GM20431 (cell line): ENCODE measurements around the gene ANAPC16.
"Not testable (repeated sequence)": the region's sequence is repeated elsewhere in the genome, so short reads cannot be mapped to it uniquely, and the experiment has no call there.

Source experiments
- in situ Hi-C: fragments of 300-500 bp; cut with MseI, MboI; formaldehyde crosslinking; loops from one replicate; pipeline ENCODE4 v1.15.0; 2020; ENCODE audit warnings: low sequenced_read_pairs; ENCODE audit not compliant: unreplicated experiment

Gene ANAPC16

DNA sequence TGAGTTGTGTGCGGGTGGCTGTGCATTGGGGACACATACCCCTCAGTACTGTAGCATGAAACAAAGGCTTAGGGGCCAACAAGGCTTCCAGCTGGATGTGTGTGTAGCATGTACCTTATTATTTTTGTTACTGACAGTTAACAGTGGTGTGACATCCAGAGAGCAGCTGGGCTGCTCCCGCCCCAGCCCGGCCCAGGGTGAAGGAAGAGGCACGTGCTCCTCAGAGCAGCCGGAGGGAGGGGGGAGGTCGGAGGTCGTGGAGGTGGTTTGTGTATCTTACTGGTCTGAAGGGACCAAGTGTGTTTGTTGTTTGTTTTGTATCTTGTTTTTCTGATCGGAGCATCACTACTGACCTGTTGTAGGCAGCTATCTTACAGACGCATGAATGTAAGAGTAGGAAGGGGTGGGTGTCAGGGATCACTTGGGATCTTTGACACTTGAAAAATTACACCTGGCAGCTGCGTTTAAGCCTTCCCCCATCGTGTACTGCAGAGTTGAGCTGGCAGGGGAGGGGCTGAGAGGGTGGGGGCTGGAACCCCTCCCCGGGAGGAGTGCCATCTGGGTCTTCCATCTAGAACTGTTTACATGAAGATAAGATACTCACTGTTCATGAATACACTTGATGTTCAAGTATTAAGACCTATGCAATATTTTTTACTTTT is 59.7 kb downstream of the ANAPC16 start:
- in situ Hi-C loops = no loop called here

DNA sequence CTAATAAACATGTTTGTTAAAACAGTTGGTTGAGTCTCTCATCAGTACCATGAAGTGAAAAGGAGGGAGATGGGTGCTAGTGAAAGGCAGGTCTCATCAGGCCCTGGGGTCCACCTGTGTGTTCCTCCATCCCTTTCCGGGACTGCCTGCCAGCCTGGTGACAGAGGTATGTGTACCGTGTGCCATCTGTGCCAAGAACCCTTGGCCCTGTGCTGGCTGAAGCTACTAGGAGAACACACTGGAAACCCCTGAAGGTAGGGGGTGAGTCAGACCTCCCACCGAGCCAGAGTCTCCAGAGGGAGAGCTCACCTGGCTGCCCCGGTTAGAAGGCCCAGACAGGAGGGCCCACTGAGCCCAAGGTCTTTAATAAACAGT is 60.2 kb downstream of the ANAPC16 start:
- in situ Hi-C loops = no loop called here

DNA sequence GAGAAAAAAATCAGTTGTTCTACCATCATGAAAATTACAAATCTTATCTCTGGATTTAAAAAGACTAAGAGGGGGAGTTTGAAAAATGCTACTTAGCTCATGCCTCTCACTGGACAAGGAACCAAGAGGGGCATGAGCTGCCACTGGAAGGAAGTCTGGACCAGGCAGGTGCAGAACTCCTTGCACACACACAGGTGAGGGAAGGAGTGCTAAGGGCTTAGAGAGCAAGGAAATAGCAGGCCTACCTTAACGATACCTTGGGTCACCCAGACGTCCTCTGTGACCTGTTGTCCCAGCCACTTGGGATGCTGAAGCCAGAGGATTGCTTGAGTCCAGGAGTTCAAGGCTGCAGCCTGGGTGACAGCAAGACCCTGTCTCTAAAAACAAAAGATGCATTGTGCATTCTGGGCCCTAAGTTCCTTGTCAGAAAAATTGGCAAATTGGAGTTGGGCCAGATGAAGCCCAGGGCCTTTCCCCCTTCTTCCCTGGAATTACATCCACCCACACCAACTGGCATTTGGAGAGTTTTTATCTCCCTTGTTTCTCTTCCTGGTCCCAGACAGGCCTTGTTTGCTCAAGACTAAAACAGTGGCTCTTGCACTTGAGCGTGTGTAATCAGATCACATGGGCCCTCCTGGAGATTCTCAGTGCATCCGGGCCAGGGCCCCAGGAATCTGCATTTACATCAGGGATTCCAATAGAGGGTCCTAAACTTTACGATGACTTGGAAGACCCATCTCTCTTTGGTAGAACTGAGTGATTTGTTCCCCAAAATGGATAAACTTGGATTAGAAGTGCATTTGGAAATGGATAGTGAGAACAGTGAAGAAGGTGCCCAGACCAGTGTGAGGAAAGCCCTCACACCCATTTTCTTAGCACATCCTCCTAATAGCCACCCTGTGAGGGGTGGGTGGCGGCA is 60.9 kb downstream of the ANAPC16 start:
- in situ Hi-C loops = no loop called here

DNA sequence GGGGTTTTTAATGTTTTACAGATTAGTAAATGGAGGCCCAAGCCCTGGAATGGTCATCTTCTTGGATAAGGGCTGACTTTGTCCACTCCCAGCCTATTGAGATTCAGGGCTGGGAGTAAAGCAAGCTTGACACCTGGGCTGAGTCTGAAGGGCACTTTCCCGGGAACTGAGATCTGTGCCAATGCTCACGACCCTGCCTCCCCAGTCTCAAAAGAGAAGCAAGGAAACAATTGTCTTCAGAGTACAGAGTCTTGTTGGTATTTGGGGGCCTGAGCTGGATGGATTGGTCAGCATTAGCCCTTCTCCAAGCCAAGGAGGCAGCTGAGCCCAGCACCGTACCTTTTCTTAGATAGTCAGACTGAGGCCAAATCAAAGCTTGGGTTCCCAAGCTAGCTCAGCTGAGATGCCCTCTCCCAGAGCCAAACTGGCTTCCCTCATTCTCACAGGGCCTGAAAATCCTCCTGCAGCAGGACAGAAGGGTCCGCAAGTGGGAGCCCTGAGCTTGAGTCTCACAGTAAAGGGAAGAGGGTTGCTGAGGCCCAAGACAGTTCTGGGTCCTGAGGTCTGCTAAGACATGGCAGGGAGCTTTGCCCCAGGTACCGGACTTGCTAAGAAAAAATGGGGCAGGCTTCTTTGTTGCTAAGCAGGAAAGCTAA is 61.7 kb downstream of the ANAPC16 start:
- in situ Hi-C loops = no loop called here

DNA sequence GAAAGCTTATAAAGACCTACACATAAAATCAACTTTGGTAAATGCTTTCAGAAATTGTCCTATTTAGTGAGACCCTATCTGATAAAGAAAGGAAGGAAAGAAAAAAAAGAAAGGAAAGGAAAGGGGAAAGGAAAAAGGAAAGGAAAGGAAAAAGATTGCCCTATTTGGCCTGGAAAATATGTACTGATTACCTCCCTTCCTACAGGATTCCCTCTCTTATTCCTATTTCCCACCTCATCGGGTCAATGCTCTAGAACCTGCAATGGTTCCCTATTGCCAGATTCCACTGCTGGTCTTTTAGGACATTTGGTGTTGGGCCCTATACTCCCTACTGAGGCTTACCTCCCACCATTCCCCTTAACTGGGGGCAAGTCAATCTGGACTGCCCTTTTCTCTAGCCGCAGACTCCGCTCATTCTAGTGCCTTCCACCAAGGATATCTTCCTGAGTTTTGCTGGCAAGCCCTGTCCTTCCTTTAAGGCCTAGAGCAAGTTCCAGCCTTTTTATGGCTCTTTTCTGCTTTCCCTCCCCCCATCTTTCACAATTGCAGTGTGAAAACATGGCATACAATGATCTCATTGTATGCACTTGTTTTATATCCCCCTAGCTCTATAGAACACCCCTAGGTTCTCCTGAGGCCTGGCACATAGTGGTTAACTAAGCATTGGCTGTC is 62.3 kb downstream of the ANAPC16 start:
- in situ Hi-C loops = no loop called here

DNA sequence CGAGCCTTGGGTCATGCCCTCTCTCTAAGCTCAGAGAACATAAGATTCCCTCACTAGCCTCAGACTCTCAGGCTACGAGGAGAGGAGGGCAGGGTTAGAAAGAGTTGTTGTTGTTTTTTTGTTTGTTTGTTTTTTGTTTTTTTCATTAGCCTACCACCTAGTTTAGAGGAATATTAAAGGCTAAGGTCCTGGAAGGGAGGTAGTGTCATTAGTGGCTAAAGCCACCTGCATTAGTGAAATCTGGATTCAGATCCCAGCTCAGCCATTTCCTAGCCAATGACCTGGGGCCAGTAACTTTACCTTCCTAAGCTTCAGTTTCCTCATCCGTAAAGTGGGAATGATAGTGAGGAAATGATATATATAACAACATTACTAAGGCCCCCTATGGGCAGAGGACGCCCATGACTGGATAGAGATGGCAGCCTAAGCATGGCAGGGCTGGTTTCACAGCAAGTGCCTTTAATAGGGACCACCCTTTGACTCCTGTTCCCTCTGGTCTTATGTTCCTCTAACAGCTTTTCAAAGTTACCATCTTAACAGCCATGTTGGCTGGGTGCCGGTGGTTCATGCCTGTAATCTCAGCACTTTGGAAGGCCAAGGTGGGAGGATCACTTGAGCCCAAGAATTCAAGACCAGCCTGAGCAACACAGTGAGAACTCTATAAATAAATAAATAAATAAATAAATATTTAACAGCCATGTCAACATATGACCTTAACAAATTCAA is 63.0 kb downstream of the ANAPC16 start:
- in situ Hi-C loops = no loop called here

DNA sequence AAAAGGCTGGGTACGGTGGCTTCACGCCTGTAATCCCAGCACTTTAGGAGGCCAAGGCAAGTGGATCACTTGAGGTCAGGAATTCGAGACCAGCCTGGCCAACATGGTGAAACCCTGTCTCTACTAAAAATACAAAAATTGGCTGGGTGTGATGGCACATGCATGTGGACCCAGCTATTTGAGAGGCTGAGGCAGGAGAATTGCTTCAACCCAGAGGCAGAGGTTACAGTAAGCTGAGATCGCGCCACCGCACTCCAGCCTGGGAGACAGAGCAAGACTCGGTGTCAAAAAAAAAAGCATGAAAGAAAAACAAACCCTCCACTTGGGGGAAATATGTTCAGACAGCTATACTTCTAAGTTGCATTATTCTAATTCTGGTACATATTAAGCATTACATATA is 63.8 kb downstream of the ANAPC16 start:
- in situ Hi-C loops = not testable (repeated sequence)

DNA sequence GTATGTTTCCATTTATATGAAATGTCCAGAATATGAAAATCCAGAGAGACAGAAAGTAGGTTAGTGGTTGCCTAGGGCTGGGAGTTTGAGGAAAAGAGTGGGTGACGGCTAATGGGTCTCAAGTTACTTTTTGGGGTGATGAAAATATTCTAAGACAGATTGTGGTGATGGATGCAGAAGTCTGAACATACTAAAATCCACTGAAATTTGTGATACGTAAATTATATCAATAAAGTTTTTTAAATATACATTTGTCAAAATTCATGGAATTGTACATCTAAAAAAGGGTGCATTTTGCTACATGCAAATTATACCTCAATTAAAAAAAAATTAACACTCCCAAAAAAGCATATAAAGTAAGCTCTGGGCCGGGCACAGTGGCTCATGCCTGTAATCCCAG is 67.3 kb downstream of the ANAPC16 start:
- in situ Hi-C loops = no loop called here
